Stimulated activated CD8-positive, alpha-beta memory T cell treated with anti-CD3 and anti-CD28 coated beads, Interleukin-4, amount 100 ng/mL, for 1 hour (primary cell): Measurements from ENCODE around the gene CCL13.

Experiments used
- DNase-seq, 2 donors: peaks; one replicate each; pipeline ENCODE4 v3.0.0-alpha.2; 2020; ENCODE audit warnings: low read depth in 2 of 2, low spot score in 1 of 2

The CCL13 gene

DNA sequence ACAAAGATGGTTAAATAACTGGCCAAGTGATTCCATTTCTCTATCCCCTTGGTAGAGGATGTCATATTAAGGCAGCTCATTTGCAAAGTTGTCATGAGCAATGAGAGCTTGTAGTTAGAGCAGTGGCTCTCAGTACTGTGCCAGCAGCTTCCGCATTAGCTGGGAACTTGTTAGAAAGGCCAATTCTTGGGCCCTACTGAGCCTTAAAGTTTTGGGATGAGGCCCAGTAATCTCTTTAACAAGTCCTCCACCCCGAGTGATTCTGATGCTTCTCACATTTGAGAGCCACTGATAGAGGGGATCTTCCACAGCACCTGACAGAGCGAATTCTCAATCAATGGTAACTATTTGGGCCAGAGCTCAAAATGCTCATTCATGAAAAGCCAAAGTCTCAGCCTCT, 26.9 kb downstream of the CCL13 start:
- DNase-seq = no peak

- no peak for DNase-seq
Observed at GRCh38 chr17:34384271-34384670, 28.0 kb downstream of the CCL13 start.

DNA sequence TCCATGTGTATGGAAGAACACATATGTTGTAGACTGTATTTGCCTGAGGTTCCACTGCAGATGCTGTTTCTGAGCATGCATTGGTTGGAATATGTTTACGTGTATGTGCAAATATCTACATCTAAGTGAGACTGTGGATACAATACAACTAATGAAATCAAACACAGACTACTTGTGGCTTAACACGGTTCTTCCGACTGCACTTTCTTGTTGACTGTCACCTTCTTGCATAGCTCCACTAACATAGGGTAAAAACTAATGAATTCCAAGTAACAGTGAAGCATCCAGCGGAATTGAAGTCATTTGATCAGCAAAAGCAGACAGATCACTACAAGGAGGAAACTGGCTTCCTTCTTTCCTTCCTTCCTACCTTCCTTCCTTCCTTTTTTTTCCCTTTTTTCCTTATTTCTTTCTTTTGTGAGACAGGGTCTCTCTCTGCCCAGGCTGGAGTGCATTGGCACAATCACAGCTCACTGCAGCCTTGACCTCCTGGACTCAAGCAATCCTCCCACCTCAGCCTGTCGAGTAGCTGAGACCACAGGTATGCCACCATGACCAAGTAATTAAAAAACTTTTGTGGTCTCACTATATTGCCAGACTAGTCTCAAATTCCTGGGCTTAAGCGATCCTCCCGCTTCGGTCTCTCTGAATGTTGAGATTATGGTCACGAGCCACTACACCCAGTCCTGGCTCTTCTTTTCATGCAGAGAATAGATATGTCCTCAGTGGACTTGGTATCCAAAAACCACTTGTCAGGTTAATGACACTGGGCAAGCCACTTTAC, 28.7 kb downstream of the CCL13 start:
- DNase-seq = no peak

GRCh38 chr17:34386343-34386696, 30.0 kb downstream of the CCL13 start:
- DNase-seq = no peak

- DNase-seq = no peak
Observed at GRCh38 chr17:34386697-34387550, 30.6 kb downstream of the CCL13 start.

DNA sequence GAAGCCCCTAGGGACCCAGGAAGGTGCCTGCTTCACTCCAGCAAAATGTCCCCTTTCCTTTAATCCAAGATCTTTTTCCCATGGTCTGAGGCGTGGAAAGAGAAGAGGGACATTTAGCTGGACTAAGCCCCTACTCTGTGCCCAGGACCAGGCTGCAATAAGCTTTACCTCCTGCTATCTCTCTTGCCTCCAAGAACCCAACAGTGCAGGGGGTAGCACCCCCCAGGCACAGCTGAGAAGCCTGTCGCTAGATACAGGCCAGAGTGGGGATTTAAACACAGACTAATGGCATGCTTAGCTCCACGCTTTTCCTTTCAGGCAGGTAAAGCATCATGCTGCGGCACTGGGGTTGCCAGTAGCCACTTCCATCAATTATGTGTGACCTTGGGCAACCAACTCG, 31.3 kb downstream of the CCL13 start:
- DNase-seq = no peak

DNA sequence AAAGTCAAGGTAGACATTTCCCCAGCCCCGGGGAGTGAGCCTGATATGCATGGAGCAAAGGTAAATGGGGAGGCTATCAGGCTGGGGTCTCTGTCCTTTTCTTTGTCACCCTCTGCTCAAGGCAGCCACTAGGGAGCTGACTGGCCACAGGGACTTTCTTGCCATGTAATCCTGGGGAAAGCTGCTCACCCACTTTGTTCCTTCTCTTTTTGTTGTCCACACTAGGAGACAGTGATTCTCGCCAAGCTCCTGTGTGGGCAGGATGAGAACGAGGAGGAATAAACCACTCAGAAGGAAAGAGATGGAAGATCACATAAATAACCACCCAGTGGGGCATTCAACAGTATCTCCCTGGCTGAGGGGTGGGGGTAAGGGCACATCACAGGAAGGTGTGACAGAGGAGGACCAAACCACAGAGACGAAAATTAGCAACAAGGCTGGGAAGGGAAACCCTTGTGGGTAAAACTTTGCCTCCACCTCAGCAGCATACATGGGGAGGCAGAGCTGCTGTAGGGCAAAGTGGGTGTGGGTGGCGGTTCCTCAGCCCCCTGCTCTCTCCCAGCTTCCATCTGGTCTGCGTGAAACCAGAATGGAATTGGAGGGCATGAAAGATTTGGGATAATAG, 33.0 kb downstream of the CCL13 start:
- no peak for DNase-seq

DNA sequence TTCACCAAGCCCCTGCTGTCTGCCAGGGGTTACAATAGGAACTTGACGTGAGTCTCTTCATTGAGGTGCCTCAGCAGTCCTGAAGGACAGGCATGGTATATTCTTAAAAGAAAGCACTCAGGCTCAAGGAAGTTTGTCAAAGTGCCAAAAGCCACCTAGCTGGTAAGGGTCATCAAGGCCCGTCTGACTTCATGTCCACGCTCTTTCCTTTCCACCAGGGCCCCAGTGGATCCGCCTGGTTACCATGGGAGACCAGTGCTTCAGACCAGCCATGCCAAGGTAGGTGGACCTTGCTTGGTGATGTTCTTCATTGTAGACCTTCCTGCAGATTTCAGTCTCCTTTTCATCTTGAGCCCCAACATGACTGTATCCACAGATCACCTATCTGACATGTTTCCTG, 34.4 kb downstream of the CCL13 start:
- DNase-seq = no peak

DNA sequence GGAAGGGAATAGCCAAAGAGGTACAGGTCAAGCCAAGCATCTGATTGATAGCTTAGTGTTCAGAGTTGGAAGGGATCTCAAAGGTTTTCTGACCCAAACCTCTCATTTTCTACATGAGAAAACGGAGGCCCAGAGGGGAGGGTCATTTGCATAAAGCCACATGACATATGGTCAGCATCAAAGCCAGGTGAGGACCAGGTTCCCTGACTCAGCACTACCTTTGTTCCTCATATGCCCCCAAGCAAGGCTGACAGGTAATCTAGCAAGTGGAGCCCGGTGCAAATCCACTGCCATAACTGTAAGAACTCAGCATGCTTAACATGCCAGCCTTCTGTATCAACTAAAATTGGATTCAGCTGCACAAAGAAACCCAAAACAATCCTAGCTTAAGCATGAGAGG, 35.0 kb downstream of the CCL13 start:
- DNase-seq = no peak

GRCh38 chr17:34393401-34393800, 37.1 kb downstream of the CCL13 start:
- DNase-seq = no peak

- no peak for DNase-seq
Observed at GRCh38 chr17:34397265-34397664, 41.0 kb downstream of the CCL13 start.

DNA sequence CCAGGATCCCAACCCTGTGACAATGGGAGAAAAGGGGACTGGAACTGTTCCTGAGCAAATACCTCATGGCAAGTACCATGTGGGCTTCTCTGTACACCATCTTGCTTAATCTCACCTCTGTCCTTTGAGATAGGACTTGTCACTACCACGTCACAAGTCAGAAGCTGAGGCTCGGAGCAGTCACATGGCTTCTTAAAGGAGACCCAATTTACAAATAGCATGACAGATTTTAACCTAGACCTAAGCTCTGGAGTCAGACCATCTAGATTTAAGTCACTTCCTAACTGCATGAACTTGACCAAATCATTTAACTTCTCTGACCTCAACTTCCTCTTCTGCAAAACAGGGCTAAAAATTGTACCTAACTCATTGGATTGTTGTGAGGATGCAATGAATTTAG, 42.7 kb downstream of the CCL13 start:
- no peak for DNase-seq

DNA sequence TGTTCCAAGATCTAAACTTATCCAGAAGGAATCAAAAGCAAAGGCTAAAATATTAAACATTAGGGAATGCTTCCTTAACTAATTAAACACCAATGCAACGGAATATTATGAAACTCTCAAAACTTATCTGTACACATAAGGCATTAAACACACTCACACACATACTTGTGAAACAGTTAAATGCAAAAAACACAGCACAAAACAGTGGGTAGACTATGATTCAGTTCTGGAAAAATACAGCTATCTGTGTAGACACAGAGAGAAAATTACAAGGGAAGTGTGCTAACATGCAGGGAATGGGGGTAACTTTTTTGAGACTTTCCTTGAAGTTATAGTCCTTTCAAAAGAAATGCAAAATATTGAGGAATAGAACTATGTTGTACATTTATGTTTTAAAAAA, 43.4 kb downstream of the CCL13 start:
- no peak for DNase-seq

DNA sequence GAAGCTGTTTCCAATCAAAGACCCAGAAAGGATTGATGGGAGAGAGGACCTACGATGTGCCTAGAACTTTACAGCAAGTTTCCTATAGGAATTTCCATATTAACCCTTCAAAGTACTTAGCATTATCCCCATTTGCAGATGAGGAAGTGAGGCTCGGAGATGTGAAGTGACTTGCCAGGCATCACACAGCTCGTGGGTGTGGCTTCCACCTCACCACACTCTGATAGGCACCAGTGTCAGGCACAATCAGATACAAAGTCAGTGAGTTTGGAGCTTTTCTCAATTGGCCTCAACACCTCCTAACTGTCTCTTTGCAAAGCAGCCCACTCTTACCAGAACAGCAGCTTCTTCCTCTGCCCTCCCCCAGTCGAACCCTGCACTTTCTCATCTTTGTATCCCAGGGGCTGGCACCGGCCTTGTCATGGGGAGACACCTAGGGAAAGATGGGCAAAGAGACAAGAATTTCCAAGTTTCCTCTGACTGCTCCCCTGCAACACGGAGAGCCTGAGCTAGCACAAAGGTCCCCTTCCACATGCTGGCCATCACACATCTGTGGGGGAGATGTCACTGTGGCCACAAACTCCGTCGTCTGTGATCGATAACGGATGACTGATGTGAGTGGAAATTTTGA, 44.1 kb downstream of the CCL13 start:
- DNase-seq = no peak

- DNase-seq = no peak
Observed at GRCh38 chr17:34401165-34401564, 44.9 kb downstream of the CCL13 start.

- DNase-seq = no peak
Observed at GRCh38 chr17:34403006-34403405, 46.7 kb downstream of the CCL13 start.

DNA sequence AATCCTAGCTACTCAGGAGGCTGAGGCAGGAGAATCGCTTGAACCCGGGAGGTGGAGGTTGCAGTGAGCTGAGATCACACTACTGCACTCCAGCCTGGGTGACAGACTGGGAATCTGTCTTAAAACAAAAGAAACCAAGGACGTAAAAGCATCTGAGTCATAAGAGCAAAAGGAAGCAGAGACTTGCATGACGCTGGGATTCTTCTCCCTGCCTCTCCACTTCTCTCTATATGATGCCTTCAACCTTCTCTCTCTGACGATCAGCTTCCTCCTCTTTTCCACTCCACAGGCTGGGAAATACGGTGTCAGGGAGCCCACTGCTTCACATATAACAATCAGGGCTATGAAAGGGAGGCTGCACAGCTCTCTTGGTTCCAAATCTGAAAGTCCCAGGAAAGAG, 49.9 kb downstream of the CCL13 start:
- DNase-seq = no peak
